DMS53 (cell line): Measurements from ENCODE around the gene ZBED4.

Experiments used
- DNase-seq: peaks from one replicate; lab custom pipeline; 2025; lab: John Stamatoyannopoulos, UW

ZBED4 gene

DNA sequence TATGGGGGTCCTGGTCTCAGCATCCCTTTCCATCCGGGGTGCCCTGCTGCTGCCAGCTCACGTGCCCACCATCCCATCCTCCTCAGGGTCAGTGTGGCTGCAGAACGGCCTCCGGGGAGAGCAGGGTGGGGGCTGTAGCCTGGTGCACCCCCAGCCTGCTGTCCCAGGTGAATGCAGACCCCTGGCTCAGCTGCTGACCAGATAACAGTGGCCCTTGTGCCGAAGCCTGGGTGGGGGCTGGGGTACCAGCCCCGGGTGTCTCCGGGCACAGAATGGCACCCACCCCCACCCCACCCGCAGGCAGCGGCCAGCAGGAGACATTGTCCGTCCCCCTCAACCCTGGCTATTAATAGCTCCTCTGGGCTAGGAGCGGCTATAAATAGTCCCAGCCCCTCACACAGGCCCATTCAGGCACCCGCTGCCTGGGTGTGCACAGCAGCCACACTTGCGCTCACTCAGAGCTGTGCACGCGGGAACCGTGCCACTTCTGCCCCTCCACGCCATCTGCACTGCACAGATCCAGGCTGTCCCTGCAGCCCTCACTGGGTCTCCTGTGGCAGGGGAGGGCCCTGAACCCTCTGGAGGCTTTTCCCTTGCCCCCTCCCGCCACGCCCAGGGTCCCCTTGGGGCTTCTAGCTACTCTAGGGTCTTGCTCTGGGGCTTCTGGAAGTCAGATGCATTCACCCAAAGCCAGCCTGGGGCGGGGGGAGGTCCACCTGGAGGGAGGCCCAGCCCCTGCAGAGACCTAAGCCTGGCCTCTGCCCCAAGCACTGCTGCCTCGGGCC lies 83.5 kb downstream of the ZBED4 start:
- no peak for DNase-seq

DNA sequence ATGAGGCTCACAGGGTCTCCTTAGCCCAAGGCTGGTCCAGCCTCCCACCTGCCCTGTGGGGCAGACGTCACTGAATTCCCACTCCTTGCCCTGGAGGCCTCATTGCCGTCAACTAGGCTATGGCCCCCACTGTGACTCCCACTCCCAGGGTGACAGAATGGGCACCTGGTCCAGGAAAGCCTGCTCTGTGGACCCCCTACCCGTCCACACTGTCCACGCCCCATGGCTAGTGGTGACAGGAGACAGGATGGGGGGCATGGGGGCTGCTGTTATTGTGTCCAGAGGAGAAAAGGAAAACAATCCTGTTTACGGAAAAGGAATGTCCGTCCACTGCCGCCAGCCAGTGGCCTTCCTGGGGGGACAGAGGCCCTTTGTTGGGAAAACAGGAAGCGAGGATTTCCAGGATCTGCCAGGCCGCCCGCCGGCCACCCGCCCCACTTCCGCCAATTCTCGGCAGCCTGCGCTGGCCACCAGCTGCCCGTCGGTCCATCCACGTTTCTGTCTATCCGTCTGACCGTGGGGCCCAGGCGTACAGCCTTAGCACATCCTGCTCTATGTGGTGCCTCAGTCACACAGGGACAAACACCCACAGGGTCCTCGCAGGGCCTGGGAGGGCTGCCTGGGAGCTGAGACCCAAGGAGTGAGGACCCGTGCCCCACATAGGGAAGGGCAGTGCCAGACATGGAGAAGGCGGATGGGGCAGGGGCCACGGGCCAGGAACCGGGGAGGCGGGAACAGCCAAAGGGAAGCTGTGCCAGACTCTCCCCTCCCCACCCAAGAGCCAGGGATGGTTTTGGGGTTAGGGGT lies 84.3 kb downstream of the ZBED4 start:
- DNase-seq: no peak

DNA sequence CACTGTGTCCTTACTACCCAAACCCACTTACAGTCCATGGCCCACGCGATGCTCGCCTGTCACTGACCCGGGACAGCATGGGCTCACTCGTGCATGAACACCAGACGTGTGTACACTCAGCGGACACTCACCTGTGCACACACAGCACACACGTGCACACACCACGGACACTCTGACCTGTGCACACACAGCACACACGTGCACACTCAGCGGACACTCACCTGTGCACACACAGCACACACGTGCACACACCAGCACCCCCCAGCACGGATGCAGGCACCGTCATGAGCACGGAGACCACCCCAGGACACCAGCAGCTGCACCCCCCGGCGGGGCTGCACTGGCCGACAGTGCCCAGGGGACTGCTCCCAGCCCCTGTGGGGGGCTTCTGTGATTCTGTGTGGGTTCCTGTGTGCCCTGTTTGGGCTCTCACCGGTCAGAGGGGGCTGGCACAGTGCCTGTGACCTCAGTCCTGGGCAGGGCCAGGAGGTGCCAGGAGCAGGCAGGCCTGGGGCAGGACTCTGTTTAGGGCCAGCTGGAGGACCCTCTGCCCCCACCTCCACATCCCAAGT lies 85.0 kb downstream of the ZBED4 start:
- no peak for DNase-seq
